ENCODE results near the gene DNAAF5. TPM values are rescaled to one million over a fixed set of nuclear protein-coding genes. Genes with fewer than 3 reads are reported as not detected.

DNAAF5 gene
- 10 to 100 TPM; 19.5 to 53.4 TPM for total RNA-seq

GRCh38 chr7:726084-726853, at the start of gene DNAAF5:
Gene DNAAF5, plus strand, starts transcription at chr7:726699. Its CDS starts 22 bp downstream, at chr7:726721.
- ATAC-seq, result peak; percentile 94 to 95
- Mint-ChIP-seq H3K27me3 (no peaks in the 10 kb centered on the region), H3K36me3 (peaks cover 27% of the 10 kb centered on the region)

DNA sequence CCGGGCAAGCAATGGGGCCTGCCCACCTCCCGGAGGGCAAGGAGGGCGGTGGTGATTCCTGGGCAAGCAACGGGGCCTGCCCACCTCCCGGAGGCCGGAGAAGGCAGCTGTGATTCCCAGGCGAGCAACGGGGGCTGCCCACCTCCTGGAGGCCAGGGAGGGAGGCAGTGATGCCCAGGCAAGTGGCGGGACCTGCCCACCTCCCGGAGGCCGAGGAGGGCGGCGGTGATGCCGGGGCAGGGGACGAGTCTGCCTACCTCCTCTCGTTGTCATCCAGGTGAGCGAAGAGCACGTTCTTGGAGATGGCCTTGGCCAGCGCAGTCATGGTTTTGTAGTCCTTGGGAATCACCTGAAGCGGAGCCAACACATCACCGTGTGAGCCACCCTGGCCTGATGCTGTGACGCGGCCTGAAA, 49.5 kb upstream of the DNAAF5 start:
- Mint-ChIP-seq H3K4me1 (ENCODE audit: low read depth in 2 of 2) (no peaks in the 10 kb centered on the region), H3K36me3 (no peaks in the 10 kb centered on the region), H3K27ac (no peak overlapping the region), H3K9me3 (peaks cover 4% of the 10 kb centered on the region), H3K27me3 (no peaks in the 10 kb centered on the region), H3K4me3 (no peak overlapping the region)
- DNase-seq (ENCODE audit: low spot score) (no peak), ATAC-seq (no peak)

More at GRCh38 chr7:726084-726853, at the start of gene DNAAF5:
- H3K9me3 Mint-ChIP-seq, result no peaks in the 10 kb centered on the region
- H3K4me1 Mint-ChIP-seq (ENCODE audit: low read depth in 2 of 2), result peaks cover 20 to 28% of the 10 kb centered on the region in 2 donors
- H3K27ac Mint-ChIP-seq, result peak within 1 kb of the TSS; percentile 23 to 42
- peak; percentile 92 for DNase-seq (ENCODE audit: low spot score)
- peak within 1 kb of the TSS; percentile 90 for H3K4me3 Mint-ChIP-seq

DNA sequence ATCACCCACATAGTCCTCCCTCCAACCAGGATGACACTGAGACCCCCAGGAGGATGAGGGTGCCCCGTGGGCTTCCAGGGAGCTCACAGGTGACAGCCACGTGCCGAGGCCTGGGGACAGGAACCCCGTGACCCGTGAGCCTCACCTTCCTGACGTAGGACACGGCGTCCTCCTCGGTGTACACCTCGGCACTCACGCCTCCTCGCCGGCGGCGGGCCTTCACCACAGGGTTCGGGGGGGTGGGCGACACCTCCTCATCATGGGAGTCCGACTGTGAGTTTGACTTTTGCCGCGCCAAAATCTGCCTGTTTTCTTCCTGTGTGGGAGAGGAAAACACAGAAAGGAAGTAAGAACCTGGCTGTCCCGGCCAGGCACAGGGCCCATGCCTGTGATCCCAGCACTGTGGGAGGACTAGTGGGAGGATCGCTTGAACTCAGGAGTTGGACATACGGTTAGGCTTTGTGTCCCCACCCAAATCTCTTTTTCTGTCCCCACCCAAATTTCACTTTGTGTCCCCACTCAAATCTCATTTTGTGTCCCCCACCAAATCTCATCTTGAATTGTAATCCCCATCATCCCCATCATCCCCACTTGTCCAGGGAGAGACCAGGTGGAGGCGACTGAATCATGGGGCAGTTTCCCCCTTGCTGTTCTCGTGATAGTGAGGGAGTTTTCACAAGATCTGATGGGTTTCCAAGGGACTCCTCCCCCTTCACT, 45.9 kb upstream of the DNAAF5 start:
- ATAC-seq (no peak), DNase-seq (ENCODE audit: low spot score) (no peak)
- Mint-ChIP-seq H3K4me1 (ENCODE audit: low read depth in 2 of 2) (no peaks in the 10 kb centered on the region), H3K27ac (no peak overlapping the region), H3K4me3 (no peak overlapping the region), H3K36me3 (peaks cover 7% of the 10 kb centered on the region), H3K9me3 (peaks cover 4% of the 10 kb centered on the region), H3K27me3 (no peaks in the 10 kb centered on the region)

DNA sequence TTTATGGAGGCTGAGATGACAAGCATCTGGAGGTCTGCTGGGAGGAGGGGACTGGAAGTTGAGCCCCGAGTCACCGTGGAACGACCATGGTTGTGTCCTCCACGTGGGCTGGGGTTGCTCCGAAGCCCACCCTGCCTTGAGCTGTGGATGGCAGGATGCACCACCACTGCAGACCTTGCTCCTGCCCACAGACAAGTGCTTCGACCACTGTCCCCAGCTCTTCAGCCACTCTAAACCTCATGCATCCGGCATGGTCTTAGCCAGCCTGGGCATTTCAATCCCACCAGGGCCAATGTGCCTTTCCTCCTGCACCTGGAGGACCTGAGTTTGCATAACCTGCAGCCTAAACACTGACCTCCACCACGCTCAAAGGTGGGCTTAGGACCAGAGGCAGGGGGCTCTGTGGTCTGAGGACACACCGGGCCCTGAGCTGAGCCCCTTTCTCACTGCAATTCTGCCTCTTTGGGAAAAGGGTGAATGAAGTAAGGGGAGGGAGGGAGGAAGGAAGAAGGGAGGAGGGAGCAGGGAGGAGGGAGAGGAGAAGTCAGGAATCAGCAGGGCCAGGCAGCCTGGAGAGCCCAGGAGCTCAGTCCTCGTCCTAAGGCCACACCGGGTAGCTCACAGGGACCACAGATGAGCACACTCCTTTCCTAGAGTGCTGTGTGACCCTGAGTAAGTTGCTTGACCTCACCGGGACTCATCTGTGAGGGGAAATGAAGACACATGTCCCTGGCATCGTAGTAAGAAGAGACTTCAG, 44.8 kb upstream of the DNAAF5 start:
- ATAC-seq (no peak), DNase-seq (ENCODE audit: low spot score) (no peak)
- Mint-ChIP-seq H3K36me3 (peaks cover 14% of the 10 kb centered on the region), H3K9me3 (peaks cover 7% of the 10 kb centered on the region), H3K27me3 (no peaks in the 10 kb centered on the region), H3K27ac (no peak overlapping the region), H3K4me1 (ENCODE audit: low read depth in 2 of 2) (no peaks in the 10 kb centered on the region), H3K4me3 (no peak overlapping the region)

DNA sequence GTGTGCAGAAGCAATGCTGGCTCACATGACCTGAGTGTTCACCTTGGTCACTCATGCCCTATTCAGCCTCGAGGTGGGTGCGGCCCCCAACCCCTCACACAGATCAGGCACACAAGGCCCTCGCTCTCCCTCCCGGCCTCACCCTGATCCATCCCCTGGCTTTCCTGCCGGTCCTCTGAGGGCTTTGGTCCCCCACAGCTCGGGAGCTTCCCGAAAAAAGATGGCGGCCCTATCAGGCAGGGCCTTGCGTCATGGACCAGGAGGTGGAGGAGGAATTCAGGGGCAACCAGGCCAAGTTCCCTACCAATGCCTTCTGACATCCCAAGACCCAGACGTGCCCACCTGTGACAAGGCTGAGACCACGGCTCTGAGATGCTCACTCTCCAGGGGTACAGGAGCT, 43.7 kb upstream of the DNAAF5 start:
- Mint-ChIP-seq H3K27ac (no peak overlapping the region), H3K9me3 (peaks cover 14% of the 10 kb centered on the region), H3K27me3 (no peaks in the 10 kb centered on the region), H3K36me3 (peaks cover 25% of the 10 kb centered on the region), H3K4me3 (no peak overlapping the region), H3K4me1 (ENCODE audit: low read depth in 2 of 2) (no peaks in the 10 kb centered on the region)
- DNase-seq (ENCODE audit: low spot score), result no peak
- no peak for ATAC-seq

DNA sequence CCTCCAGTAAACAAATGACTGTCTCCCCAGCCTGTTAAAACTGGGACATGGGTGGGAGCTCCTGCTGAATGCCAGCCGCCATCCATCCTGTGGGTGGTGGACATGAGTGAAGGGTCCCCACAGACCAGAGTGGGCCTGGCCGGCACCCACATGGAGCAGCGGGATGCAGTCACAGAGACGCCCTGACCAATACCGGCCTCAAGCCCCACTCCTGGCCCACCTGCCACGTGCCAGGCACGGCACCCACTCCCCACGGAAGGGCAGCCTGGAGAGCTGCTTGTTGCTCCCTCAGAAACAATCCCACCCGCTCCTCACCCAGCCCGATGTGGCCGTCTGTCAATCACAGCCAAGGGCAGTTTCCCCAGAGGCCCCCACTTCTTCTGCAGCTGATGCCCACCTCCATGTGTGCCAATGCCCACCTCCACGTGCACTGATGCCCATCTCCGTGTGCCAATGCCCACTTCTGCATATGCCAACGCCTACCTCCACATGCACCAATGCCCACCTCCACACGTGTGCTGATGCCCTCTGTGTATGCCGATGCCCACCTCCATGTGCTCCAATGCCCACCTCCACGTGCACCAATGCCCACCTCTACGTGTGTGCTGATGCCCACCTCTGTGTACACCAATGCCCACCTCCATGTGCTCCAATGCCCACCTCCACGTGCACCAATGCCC, 42.8 kb upstream of the DNAAF5 start:
- no peak for ATAC-seq
- H3K9me3 Mint-ChIP-seq, result peaks cover 14% of the 10 kb centered on the region
- H3K27ac Mint-ChIP-seq, result no peak overlapping the region
- no peak overlapping the region for H3K4me3 Mint-ChIP-seq
- no peak for DNase-seq (ENCODE audit: low spot score)
- no peaks in the 10 kb centered on the region for H3K27me3 Mint-ChIP-seq
- H3K36me3 Mint-ChIP-seq, result peaks cover 29% of the 10 kb centered on the region
- H3K4me1 Mint-ChIP-seq (ENCODE audit: low read depth in 2 of 2), result no peaks in the 10 kb centered on the region

- Mint-ChIP-seq H3K4me1 (ENCODE audit: low read depth in 2 of 2) (no peaks in the 10 kb centered on the region), H3K27ac (no peak overlapping the region), H3K4me3 (no peak overlapping the region), H3K36me3 (peaks cover 30% of the 10 kb centered on the region), H3K9me3 (peaks cover 14% of the 10 kb centered on the region), H3K27me3 (no peaks in the 10 kb centered on the region)
- no peak for DNase-seq (ENCODE audit: low spot score)
- ATAC-seq, result no peak
Measured at GRCh38 chr7:684416-684815, 42.1 kb upstream of the DNAAF5 start.

- no peak for ATAC-seq
- no peaks in the 10 kb centered on the region for H3K27me3 Mint-ChIP-seq
- peaks cover 14% of the 10 kb centered on the region for H3K9me3 Mint-ChIP-seq
- H3K36me3 Mint-ChIP-seq, result peaks cover 30% of the 10 kb centered on the region
- no peak overlapping the region for H3K27ac Mint-ChIP-seq
- H3K4me1 Mint-ChIP-seq (ENCODE audit: low read depth in 2 of 2), result no peaks in the 10 kb centered on the region
- DNase-seq (ENCODE audit: low spot score), result no peak
- H3K4me3 Mint-ChIP-seq, result no peak overlapping the region
Measured at GRCh38 chr7:685540-685939, 41.0 kb upstream of the DNAAF5 start.

DNA sequence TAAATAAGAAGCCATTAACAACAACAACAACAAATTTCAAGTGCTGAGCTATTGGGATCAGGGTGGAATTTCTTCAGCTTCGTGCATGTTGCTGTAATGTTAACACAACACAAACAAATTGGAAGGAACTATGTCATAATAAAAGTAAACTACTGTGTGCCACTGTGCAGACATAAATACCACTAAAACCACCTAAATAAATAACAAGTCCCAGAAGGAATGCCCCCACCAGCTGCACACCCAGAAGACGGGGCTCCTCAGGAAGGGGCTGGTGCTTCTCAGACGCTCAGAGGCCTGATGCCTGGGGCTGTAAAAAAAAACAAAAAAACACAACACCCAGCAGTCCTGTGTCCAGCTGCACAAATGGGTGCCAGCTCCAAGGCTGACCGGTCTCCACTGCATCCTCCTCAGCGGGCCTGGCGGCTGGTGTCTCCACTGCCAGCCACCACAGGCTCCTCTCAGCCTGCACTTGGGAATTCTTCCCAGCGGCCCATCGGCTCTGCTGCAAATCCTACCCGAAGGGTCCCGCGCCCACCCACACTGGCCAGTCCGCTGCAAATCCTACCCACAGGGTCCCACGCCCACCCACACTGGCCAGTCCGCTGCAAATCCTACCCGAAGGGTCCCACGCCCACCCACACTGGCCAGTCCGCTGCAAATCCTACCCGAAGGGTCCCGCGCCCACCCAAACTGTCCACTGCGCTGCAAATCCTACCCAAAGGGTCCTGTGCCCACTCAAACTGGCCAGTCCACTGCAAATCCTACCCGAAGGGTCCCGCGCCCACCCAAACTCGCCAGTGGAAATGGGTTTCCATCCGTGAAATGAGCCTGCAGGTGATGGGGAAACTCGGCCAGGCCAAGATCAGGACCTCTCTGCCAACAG, 35.8 kb upstream of the DNAAF5 start:
- Mint-ChIP-seq H3K9me3 (peaks cover 10% of the 10 kb centered on the region), H3K27ac (no peak overlapping the region), H3K4me1 (ENCODE audit: low read depth in 2 of 2) (no peaks in the 10 kb centered on the region), H3K27me3 (no peaks in the 10 kb centered on the region), H3K4me3 (no peak overlapping the region), H3K36me3 (peaks cover 23% of the 10 kb centered on the region)
- no peak for DNase-seq (ENCODE audit: low spot score)
- no peak for ATAC-seq

- Mint-ChIP-seq H3K27ac (no peak overlapping the region), H3K9me3 (peaks cover 9% of the 10 kb centered on the region), H3K4me1 (ENCODE audit: low read depth in 2 of 2) (no peaks in the 10 kb centered on the region), H3K36me3 (peaks cover 18% of the 10 kb centered on the region), H3K27me3 (no peaks in the 10 kb centered on the region), H3K4me3 (no peak overlapping the region)
- ATAC-seq (no peak), DNase-seq (ENCODE audit: low spot score) (no peak)
Measured at GRCh38 chr7:691361-692045, 35.0 kb upstream of the DNAAF5 start.

DNA sequence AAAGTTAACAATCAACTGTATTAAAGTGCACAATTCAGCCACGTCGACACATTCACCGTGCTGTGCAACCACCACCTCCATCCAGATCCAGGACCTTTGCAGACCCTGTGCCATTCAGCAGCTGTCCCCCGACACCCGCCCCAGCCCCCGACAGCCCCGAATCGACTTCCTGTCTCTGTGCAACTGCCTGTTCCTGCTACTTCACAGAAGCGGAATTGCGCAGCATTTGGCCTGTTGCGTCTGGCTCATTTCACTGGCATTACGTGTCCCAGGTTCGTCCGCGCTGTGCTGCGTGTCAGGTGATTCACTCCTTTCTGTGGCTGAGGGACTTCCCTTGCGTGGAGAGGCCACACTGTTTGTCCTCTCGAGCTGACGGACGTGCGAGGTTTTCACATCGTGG, 33.2 kb upstream of the DNAAF5 start:
- no peak overlapping the region for H3K4me3 Mint-ChIP-seq
- ATAC-seq, result no peak
- no peaks in the 10 kb centered on the region for H3K9me3 Mint-ChIP-seq
- DNase-seq (ENCODE audit: low spot score), result no peak
- H3K36me3 Mint-ChIP-seq, result peaks cover 5% of the 10 kb centered on the region
- no peak overlapping the region for H3K27ac Mint-ChIP-seq
- H3K27me3 Mint-ChIP-seq, result no peaks in the 10 kb centered on the region
- no peaks in the 10 kb centered on the region for H3K4me1 Mint-ChIP-seq (ENCODE audit: low read depth in 2 of 2)

- Mint-ChIP-seq H3K4me3 (no peak overlapping the region), H3K4me1 (ENCODE audit: low read depth in 2 of 2) (no peaks in the 10 kb centered on the region), H3K27ac (no peak overlapping the region), H3K27me3 (no peaks in the 10 kb centered on the region), H3K36me3 (peaks cover 1% of the 10 kb centered on the region), H3K9me3 (no peaks in the 10 kb centered on the region)
- no peak for DNase-seq (ENCODE audit: low spot score)
- no peak for ATAC-seq
Measured at GRCh38 chr7:696426-696811, 30.1 kb upstream of the DNAAF5 start.
